Mucosa of descending colon (tissue), 3 donors: ENCODE data around the gene HYOU1. TPM values are rescaled to one million over a fixed set of nuclear protein-coding genes. Genes with fewer than 3 reads are reported as not detected.

ENCODE experiments used
- ATAC-seq: fragments of 200-7000 bp; cut with Tn5 transposase; one replicate; pipeline ENCODE4 v1.9.1; 2020; ENCODE audit warnings: mild to moderate bottlenecking, moderate library complexity
- DNase-seq, 3 donors: peaks; one replicate each; pipeline ENCODE4 v3.0.0-alpha.2; 2020
- H3K36me3 ChIP-seq: fragments of 200-600 bp; one replicate; pipeline ENCODE4 v1.8.0; 2021; ENCODE audit warnings: low read depth, mild to moderate bottlenecking
- H3K4me1 ChIP-seq: fragments of 200-600 bp; one replicate; pipeline ENCODE4 v1.8.0; 2021; ENCODE audit warnings: low read depth, mild to moderate bottlenecking
- H3K4me3 ChIP-seq: fragments of 200-600 bp; one replicate; pipeline ENCODE4 v1.8.0; 2021; ENCODE audit warnings: mild to moderate bottlenecking
- H3K9me3 ChIP-seq: fragments of 200-600 bp; one replicate; pipeline ENCODE4 v1.8.0; 2021; ENCODE audit warnings: mild to moderate bottlenecking
- CTCF ChIP-seq: fragments of 200-600 bp; IDR thresholded peaks from one replicate; pipeline ENCODE4 v1.8.0; 2022; ENCODE audit warnings: antibody characterized with exemption, mild to moderate bottlenecking
- intact Hi-C, 2 donors: fragments of 100-400 bp; cut with DNase I in 1 of 2; cut with micrococcal nuclease in 1 of 2; formaldehyde crosslinking; loops; one replicate each; pipeline versions ENCODE4 v1.11.0 to v1.11.1; 2022; cut with DNase I, micrococcal nuclease
- total RNA-seq, 3 donors: library from RNA; stranded (reverse); fragmentation: NEBNext Ultra II Directional in 2 of 3; extraction: Animal tissue kit (Norgen Biotek cat#: 25700) in 2 of 3; gene quantifications; one replicate each; pipeline versions ENCODE4 v1.2.1 to v1.2.4, GENCODE V29; 2021 to 2023
- donor health status: DM: no; HTN: no; CAD: no; lungs with moderate emphysema.
- donor health status: DM: no; HTN: no; CAD: no.
- donor health status: DM: no; HTN: yes; CAD: no.

HYOU1 gene
- total RNA-seq, 3 donors from 2014 or later = 82.0 to 119 (median 101) TPM

- Histone ChIP-seq H3K4me3 (no peak overlapping the region), H3K36me3 (no peaks in the 10 kb centered on the region), H3K4me1 (peaks cover 19% of the 10 kb centered on the region), H3K9me3 (no peaks in the 10 kb centered on the region)
- intact Hi-C loops = no loop called here
- no peak for DNase-seq
- no peak for TF ChIP-seq CTCF
- ATAC-seq = no peak
Measured at GRCh38 chr11:119087747-119088241, 30.8 kb upstream of the HYOU1 start.

GRCh38 chr11:119087123-119087522 is 30.1 kb upstream of the HYOU1 start:
- no peak for TF ChIP-seq CTCF
- intact Hi-C loops = no loop called here
- ATAC-seq (no peak), DNase-seq (no peak)
- Histone ChIP-seq H3K36me3 (no peaks in the 10 kb centered on the region), H3K4me3 (no peak overlapping the region), H3K4me1 (peaks cover 15% of the 10 kb centered on the region), H3K9me3 (no peaks in the 10 kb centered on the region)

DNA sequence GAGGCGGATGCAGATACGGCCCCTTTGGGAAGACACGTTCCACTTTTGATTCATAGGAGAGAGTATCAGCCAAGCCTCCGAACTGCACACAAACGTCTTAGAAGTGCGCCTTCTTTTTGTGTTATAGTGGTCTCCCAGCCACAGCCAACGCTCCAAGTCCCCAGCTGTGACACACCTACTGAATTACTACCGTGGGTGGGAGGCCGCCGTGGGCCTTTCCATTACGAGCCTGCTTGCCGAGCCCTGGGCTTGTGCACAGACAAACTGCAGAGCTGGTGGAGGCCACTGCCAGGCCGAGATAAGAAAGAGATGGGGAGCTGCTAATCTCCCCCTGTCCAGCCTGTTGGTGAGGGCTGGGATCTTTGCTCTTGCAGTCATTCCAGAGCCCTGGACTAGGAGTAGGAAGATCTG is 28.4 kb upstream of the HYOU1 start:
- ATAC-seq (peak; percentile 25), DNase-seq (no peak)
- TF ChIP-seq CTCF = no peak
- Histone ChIP-seq H3K36me3 (no peaks in the 10 kb centered on the region), H3K4me3 (peak overlapping the region; percentile 45), H3K4me1 (peaks cover 15% of the 10 kb centered on the region), H3K9me3 (no peaks in the 10 kb centered on the region)
- intact Hi-C loops = no loop called here

GRCh38 chr11:119084663-119085436 is 27.8 kb upstream of the HYOU1 start, which contains the start of gene HMBS:
Gene HMBS (plus strand): TSS chr11:119084881. CDS start chr11:119085034, 153 bp downstream.
- Histone ChIP-seq H3K36me3 (no peaks in the 10 kb centered on the region), H3K4me1 (peaks cover 15% of the 10 kb centered on the region), H3K4me3 (peak within 1 kb of the TSS; percentile 45), H3K9me3 (no peaks in the 10 kb centered on the region)
- intact Hi-C loops = no loop called here
- ATAC-seq (peak; percentile 96), DNase-seq (peak; percentile 95)
- TF ChIP-seq CTCF = no peak

- DNase-seq = no peak
- H3K9me3 ChIP-seq = no peaks in the 10 kb centered on the region
- no peak for ATAC-seq
- H3K36me3 ChIP-seq = peaks cover 24% of the 10 kb centered on the region
- no peak for TF ChIP-seq CTCF
- peaks cover 15% of the 10 kb centered on the region for H3K4me1 ChIP-seq
- H3K4me3 ChIP-seq = no peak overlapping the region
- intact Hi-C loops = no loop called here
Measured at GRCh38 chr11:119081682-119082260, 24.8 kb upstream of the HYOU1 start.
